ENCODE measurements around the gene ZMIZ1. TPM values are rescaled to one million over a fixed set of nuclear protein-coding genes. Genes with fewer than 3 reads are reported as not detected.

The ZMIZ1 gene
- total and polyA plus RNA-seq, 2 donors (not counting 1 experiment from before 2014, with no cell fraction given) = 6.3 to 30.6 TPM

DNA sequence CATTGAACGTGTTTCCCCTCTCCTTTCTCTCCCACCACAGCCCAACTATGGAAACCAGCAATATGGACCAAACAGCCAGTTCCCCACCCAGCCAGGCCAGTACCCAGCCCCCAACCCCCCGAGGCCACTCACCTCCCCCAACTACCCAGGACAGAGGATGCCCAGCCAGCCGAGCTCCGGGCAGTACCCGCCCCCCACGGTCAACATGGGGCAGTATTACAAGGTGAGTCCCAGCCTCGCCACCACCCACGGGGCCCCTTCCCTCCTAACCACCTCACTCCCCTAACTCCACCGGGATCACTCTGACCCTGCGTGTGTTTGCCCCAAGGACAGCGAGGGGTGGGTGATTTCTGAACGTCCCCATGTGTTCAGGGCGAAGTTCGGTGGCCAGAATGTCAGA lies 227.7 kb downstream of the ZMIZ1 start:
- Histone ChIP-seq H3K27ac (ENCODE audit: insufficient read depth, low read length) (no peak overlapping the region), H3K9me3 (ENCODE audit: control insufficient read depth, insufficient read depth, low read depth, low read length) (no peaks in the 10 kb centered on the region), H3K9ac (ENCODE audit: insufficient read depth, low read length) (no peak overlapping the region), H2AFZ (ENCODE audit: low read length) (no peak overlapping the region), H3K36me3 (ENCODE audit: control insufficient read depth, insufficient read depth, low read length) (peaks cover 35% of the 10 kb centered on the region), H3K27me3 (ENCODE audit: control insufficient read depth, insufficient read depth, low read length) (no peaks in the 10 kb centered on the region), H3K4me2 (ENCODE audit: extremely low read depth, insufficient read depth, low read length) (no peak overlapping the region), H4K20me1 (ENCODE audit: control insufficient read depth, extremely low read depth, insufficient read depth, low read length) (no peaks in the 10 kb centered on the region), H3K4me1 (ENCODE audit: control insufficient read depth, extremely low read depth, insufficient read depth, low read length) (peaks cover 36% of the 10 kb centered on the region), H3K4me3 (replicated peaks in 1 of 4; ENCODE audit: control extremely low read depth in 1 of 4, insufficient read depth in 1 of 4, low read depth in 3 of 4, low read length in 4 of 4) (no peak overlapping the region), H3K79me2 (ENCODE audit: control insufficient read depth, insufficient read depth, low read length) (no peaks in the 10 kb centered on the region)
- TF ChIP-seq EZH2 (IDR thresholded peaks at IDR 0.05; ENCODE audit: low read length, missing control alignments) (no peak), CTCF (conservative IDR thresholded peaks at IDR 0.05 in 1 of 2, IDR thresholded peaks at IDR 0.05 in 1 of 2; ENCODE audit: low read depth in 1 of 2, low read length in 2 of 2) (no peak)
- no peak for DNase-seq (ENCODE audit: low read depth in 2 of 2)

DNA sequence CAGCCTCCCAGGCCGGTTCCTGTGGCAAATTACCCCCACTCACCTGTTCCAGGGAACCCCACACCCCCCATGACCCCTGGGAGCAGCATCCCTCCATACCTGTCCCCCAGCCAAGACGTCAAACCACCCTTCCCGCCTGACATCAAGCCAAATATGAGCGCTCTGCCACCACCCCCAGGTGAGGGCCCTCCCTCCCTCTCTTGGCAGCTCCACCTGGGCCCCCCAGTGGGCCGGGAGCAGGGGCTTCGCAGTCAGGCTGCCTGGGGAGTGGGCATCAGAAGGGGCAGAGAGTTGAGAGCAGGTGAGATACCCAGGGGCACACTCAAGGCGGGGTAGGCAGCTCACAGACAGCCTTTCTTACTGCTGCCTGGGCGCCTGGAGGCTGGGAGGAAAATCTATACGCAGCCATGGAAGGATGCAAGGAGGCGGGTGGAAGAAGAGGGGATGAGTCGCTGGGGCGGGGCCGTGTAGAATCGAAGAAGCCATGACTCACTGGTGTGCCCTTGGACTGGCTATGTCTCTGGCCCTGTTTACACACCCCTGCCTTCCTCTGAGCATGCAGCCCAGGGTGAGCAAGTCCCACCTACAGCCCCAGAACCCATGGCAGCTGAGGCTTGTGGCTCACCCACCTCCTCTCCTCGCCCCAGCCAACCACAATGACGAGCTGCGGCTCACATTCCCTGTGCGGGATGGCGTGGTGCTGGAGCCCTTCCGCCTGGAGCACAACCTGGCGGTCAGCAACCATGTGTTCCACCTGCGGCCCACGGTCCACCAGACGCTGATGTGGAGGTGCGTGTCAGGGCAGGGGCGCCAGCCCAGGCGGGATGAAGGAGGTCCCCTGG lies 229.9 kb downstream of the ZMIZ1 start:
- H3K4me2 ChIP-seq (ENCODE audit: extremely low read depth, insufficient read depth, low read length) = peak overlapping the region; percentile 65
- H2AFZ ChIP-seq (ENCODE audit: low read length) = no peak overlapping the region
- H3K9ac ChIP-seq (ENCODE audit: insufficient read depth, low read length) = peak overlapping the region; percentile 52
- no peak overlapping the region for H3K4me3 ChIP-seq (replicated peaks in 1 of 4; ENCODE audit: control extremely low read depth in 1 of 4, insufficient read depth in 1 of 4, low read depth in 3 of 4, low read length in 4 of 4)
- H3K9me3 ChIP-seq (ENCODE audit: control insufficient read depth, insufficient read depth, low read depth, low read length) = no peaks in the 10 kb centered on the region
- no peaks in the 10 kb centered on the region for H3K79me2 ChIP-seq (ENCODE audit: control insufficient read depth, insufficient read depth, low read length)
- H3K36me3 ChIP-seq (ENCODE audit: control insufficient read depth, insufficient read depth, low read length) = peaks cover 40% of the 10 kb centered on the region
- peaks cover 29% of the 10 kb centered on the region for H3K4me1 ChIP-seq (ENCODE audit: control insufficient read depth, extremely low read depth, insufficient read depth, low read length)
- DNase-seq (ENCODE audit: low read depth in 2 of 2) = peak; percentile 96 to 99
- no peaks in the 10 kb centered on the region for H3K27me3 ChIP-seq (ENCODE audit: control insufficient read depth, insufficient read depth, low read length)
- peak overlapping the region; percentile 89 for H3K27ac ChIP-seq (ENCODE audit: insufficient read depth, low read length)
- TF ChIP-seq EZH2 (IDR thresholded peaks at IDR 0.05; ENCODE audit: low read length, missing control alignments) (no peak), CTCF (conservative IDR thresholded peaks at IDR 0.05 in 1 of 2, IDR thresholded peaks at IDR 0.05 in 1 of 2; ENCODE audit: low read depth in 1 of 2, low read length in 2 of 2) (no peak)
- H4K20me1 ChIP-seq (ENCODE audit: control insufficient read depth, extremely low read depth, insufficient read depth, low read length) = no peaks in the 10 kb centered on the region

- H3K79me2 ChIP-seq (ENCODE audit: control insufficient read depth, insufficient read depth, low read length) = no peaks in the 10 kb centered on the region
- peaks cover 46% of the 10 kb centered on the region for H3K36me3 ChIP-seq (ENCODE audit: control insufficient read depth, insufficient read depth, low read length)
- H3K4me3 ChIP-seq (replicated peaks in 1 of 4; ENCODE audit: control extremely low read depth in 1 of 4, insufficient read depth in 1 of 4, low read depth in 3 of 4, low read length in 4 of 4) = no peak overlapping the region
- peaks cover 23% of the 10 kb centered on the region for H3K4me1 ChIP-seq (ENCODE audit: control insufficient read depth, extremely low read depth, insufficient read depth, low read length)
- no peaks in the 10 kb centered on the region for H3K27me3 ChIP-seq (ENCODE audit: control insufficient read depth, insufficient read depth, low read length)
- H3K9ac ChIP-seq (ENCODE audit: insufficient read depth, low read length) = peak overlapping the region; percentile 52
- DNase-seq (ENCODE audit: low read depth in 2 of 2) = peak; percentile 89 to 91
- no peak overlapping the region for H2AFZ ChIP-seq (ENCODE audit: low read length)
- H4K20me1 ChIP-seq (ENCODE audit: control insufficient read depth, extremely low read depth, insufficient read depth, low read length) = no peaks in the 10 kb centered on the region
- H3K9me3 ChIP-seq (ENCODE audit: control insufficient read depth, insufficient read depth, low read depth, low read length) = no peaks in the 10 kb centered on the region
- TF ChIP-seq CTCF (conservative IDR thresholded peaks at IDR 0.05 in 1 of 2, IDR thresholded peaks at IDR 0.05 in 1 of 2; ENCODE audit: low read depth in 1 of 2, low read length in 2 of 2) (no peak), EZH2 (IDR thresholded peaks at IDR 0.05; ENCODE audit: low read length, missing control alignments) (no peak)
- peak overlapping the region; percentile 65 for H3K4me2 ChIP-seq (ENCODE audit: extremely low read depth, insufficient read depth, low read length)
- H3K27ac ChIP-seq (ENCODE audit: insufficient read depth, low read length) = peak overlapping the region; percentile 89
Observed at GRCh38 chr10:79299397-79300241, 230.9 kb downstream of the ZMIZ1 start.

All from fibroblast of lung (primary cell).